GM21723 (cell line): ENCODE data around the gene SNRPD2.

Experiments used
- ATAC-seq: cut with Tn5 transposase; IDR thresholded peaks from one replicate; pipeline ENCODE4 v1.9.1; 2021; ENCODE audit warnings: mild to moderate bottlenecking, moderate library complexity; ENCODE audit not compliant: unreplicated experiment

Gene SNRPD2

DNA sequence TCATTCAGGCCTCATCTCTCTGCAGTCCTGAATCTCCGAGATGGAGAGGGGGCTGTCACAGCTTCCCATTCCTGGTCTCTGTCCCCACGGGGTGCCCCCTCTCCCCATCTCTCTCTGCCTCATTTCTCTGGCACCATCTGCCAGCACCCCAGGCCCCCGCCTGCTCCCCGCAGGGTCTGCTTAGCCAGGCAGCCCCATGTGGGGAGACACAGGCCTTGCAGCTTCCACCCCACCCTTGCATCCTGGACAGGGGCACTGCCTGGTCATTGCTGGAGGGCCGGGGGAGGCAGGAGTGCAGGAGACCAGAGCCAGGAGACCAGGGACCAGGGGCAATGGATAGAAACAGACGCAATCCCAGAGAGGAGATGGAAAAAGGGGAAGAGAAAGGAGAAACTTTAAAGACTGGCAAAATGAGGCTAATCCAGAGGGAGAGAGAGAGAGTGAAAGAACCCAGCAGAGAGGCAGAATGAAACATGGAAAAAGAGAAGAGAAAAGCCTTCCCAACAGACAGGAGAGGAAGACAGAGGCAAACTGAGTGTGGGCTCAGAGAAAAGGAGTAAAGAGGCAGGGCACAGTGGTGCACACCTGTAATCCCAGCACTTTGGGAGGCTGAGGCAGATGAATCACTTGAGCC, 32.5 kb downstream of the SNRPD2 start:
- ATAC-seq = no peak

DNA sequence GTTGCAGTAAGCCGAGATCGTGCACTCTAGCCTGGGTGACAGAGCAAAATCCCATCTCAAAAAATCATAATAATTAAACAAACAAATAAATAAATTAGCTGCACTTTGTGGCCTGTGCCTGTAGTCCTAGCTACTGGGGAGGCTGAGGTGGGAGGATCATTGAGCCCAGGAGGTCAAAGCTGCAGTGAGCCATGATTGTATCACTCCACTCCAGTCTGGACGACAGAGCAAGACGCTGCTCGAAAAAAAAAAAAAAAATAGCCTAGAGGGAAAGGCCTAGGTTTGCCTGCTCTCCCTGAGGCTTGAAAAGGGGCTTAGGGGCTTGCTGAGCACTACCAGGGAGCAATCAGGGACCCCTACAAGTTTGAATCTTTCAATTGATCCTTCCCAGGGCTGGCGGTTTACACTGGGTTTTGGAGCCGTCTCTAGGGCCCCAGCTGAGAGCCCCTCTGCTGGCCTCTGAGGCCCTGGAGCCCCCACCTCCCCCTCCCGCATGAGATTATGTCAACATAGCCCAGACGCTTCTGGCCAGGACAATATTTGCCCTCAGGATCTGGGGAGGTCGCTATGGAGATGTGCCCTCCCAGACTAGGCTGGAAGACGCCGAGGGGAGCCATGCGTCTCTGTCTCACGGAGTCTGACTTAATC, 34.1 kb downstream of the SNRPD2 start:
- no peak for ATAC-seq

DNA sequence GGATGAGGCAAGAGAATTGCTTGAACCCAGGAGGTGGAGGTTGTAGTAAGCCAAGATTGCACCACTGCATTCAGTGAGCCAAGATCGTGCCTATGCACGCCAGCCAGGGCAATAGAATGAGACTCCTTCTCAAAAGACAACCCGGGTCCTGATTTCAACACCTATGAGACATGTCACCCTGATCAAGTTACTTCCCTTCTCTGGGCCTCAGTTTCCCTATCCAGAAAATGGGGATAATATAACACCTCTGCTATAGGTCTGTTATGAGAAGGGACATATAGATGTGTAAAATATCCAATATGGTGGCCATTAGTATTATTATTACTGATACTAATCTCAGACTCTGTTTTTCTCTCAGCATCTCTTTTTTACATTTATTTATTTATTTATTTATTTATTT, 36.7 kb downstream of the SNRPD2 start:
- ATAC-seq = no peak

DNA sequence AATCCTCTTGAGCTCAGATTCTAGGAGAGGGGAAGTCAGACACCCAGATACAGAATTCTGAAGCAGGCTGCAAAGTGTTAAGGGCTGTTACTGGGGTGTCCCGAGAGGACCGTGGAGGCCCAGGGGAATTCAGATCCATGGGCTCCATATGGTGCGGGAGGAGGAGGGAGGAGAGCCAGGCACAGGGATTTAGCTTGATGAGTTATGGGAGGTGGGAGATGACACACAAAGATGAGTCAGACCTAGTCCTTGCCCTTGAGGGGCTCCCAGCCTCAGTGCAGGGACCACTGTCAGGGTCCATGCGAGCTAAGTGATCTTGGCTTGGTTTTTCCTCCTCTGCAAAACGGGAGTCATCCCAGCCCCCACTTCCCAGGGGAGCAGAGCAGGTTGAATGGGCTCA, 38.1 kb downstream of the SNRPD2 start:
- no peak for ATAC-seq

DNA sequence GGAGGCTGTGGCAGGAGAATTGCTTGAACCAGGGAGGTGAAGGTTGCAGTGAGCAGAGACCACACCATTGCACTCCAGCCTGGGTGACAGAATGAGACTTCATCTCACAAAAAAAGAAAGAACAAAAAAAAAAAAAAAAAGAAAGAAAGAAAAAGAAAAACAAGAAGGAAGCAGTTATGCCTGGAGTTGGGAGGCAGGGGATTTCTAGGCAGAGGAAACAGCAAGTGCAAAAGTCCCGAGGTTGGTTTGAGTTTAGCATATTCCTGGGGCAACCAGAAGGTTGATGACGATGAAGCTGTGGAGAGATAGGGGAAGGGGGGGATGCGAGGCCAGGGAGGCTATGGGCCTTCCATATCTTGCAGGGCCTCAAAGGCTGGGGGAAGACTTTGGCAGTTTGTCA, 41.0 kb downstream of the SNRPD2 start:
- ATAC-seq = no peak

DNA sequence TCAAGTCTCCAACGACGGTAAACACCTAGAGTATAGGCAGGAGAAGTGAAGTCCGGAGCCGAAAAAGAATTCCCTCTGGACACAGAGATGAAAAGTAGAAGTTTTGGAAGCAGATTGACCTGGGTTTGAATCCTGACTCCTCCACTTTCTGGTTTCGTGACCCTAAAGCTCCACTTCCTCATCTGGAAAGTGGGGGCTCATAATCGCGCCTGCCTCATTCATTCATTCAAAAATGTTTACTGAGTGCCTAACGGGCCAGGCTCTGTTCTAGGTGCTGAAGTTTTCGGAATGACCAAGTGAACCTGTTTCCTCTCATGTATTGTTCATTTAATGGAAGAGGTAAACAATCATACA, 45.4 kb downstream of the SNRPD2 start:
- ATAC-seq = no peak

DNA sequence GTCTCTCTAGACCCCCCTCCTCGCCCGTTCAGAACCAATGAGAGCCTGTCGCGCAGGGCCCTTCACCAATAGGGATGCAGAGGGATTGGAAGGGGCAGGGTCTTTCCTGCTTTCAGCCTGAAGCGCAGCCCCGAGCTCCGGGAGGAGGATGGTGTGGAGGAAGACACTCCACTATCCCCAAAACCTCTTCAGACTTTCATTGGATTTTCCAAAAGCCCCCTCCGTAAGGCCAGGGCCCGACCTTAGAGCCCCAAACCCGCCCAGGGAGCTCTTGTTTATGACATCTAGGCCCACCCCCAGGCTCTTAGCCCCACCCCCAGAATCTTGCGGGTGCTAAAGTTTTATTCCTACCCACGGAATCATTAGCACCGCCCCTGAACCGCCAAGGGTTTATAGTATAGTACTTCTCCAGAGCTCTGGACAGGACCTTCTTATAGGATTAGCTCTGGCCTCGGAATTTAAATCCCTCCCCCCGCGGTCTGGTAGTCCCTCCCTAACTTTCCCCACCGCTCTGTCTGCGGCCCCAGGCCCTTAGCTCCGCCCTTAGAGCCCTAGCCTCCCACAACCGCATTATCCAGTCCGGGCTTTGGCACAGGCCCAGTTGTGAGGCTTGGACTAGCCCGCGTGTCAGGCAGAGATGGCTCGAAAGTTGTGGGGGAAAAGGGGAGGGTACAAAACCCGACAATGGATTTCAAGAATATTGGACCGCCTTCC, 46.0 kb downstream of the SNRPD2 start:
- ATAC-seq = no peak

DNA sequence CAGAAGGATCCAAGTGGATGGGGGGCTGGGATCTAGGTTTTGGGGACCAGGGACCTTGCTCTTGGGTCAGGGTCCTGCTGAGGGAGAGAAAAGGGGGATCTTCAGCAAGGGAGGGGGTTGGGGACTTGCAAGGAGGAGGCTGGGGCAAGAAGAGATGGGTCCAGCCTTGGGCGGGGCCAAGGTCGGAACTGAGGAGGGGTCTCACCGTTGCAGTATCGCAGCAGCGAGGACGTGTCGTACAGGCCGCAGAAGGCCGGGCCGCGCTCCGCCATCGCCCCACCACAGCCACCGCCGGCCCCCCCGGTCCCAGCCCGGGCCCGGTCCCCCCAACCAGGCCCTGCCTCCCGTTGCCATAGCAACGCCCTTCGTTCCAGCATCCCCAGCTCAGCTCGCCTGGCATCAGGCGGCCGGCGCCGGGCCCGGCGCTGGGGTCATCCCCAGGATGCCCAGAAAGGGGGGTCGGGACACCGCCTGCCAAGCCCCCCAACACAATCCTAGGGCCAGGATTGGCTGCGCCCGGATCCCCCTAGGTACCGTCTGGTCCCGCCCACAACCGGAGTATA, 46.6 kb downstream of the SNRPD2 start:
- ATAC-seq = no peak

DNA sequence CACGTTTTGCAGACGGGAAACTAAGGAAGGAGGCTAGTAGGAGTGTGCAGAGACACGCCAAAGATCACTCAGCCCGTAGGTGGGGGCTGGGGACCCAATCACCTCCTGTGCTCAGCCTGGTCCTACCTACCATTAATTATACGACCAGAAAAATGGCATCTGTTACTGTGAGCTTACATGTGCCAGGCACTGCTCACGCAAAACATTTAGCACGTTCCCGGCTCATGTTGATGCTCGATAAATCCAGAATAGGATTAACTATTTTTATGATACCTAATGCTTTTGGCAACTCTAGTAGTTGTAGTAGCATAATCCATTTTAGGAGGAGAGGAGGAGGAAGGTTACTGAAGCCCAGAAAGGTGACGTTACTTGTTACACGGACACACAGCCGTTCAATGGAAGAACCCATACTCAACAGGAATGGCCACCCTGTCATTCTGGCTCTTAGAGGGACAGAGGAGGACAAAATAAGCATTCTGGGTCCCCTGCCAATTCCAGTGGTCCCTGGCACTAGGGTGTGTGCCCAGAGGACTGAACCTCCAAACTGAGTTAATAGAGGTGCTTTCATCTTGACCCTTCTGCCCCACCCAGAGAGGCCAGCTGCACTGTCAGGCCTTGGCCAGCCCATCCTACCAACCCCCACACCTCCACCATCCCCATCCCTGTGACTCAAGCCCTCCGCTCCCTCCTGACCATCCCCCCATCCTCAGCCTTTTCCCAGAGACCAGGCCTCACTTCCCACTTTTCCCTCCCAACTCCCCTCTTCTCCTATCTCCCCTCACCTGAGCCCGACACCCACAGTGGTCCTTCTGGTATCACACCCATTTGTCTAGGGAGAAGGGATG, 47.6 kb downstream of the SNRPD2 start:
- no peak for ATAC-seq

DNA sequence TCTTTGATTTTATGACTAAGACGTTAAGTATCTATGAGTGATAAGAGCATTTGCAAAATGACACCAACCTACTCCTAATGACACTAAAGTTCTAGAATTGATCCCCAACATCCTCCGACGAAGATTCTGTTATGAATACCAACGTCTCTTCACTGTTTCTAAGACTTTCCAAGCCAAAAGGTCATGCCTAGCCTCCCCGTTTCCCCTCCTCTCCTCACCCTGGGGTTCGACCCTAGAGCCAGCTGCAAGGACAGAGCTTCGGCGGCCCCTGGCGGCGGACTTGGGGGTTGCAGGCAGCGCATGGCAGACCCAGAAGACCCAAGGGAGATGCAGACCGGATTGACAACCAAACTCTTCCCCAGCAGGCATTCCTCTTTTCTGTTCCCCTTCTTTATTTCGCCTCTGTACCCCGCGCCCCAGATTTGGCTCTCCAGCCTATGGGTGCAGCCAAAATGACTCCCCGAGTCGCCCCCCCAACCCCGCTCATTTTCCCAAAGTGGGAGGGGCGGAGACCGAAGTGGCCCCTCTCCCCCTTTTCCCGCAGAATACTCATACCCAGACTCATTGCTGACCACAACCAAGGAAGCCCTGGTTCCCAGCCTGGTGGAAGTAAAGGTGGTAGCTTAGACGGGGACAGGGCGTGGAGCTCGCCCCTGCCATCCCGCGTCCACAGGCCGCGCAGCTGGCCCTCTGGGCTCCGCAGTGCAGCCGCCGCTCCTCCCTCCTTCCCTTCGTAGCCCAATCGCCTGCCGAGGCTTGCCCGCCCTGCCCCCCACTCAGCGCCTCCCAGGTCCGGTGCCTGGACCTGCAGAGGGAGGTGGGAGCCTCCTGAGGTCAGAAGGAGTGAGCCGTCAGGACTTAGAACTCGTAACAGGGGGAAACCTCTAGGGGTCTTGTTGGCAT, 48.5 kb downstream of the SNRPD2 start:
- peak; percentile 32 for ATAC-seq

DNA sequence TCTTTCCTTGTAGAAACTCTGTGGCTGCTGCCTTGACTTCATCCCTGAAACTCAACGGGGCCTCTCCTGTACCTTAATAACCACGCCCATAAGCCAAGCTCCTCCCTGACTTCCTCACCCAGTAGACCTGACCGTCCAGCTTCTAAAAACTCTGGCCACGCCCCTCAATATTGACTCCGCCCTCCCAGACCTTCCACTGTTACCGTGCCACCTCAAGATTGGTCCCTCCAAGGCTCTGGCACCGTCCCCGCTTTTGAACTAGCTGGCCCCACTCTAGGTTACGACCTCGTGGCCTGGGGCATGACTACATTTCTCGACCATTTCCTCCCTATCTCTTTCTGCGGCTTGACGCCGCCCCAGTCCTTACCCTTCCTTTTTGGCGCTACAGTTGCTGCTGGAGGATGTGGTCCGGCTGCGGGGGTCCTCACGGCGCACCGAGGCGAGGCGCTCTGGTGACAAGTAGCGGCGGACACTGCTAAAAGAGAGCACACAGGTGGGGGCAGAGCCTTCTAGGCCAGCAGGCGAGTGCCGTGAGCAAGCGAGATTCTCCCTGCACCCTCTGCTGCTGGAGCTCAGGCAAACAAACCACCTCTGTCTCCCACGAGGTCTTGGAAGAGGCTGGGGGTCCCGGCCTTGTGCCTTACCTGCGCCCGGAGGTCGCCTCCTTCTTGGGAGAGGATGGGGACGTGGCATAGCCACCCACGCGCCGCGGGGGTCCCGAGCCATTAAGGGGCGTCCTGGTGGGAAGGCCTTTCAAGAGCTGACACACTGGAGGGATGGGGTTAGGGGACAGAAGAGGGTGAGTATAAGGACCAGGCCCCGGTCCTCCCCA, 50.3 kb downstream of the SNRPD2 start:
- ATAC-seq = peak; percentile 43

DNA sequence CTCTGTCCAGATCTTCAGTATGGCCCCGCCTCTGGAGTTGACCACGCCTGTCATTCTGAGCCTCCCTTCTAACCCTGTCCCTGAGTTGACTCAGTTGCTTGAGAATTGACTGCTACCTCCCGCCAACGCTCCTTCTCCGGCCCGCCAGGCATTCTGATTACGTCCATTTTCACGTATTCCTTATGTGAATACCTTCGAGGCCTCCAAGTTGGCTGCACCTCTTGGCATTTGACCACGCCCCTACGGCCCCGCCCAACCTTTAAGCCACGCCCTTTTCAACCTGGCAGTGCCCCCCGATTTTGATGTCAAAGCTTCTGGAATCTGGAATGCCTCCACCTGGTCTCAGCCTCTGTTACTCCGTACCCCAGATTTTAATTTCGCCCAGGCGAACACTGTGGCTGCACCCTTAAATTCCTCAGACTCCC, 50.9 kb downstream of the SNRPD2 start:
- ATAC-seq = no peak

DNA sequence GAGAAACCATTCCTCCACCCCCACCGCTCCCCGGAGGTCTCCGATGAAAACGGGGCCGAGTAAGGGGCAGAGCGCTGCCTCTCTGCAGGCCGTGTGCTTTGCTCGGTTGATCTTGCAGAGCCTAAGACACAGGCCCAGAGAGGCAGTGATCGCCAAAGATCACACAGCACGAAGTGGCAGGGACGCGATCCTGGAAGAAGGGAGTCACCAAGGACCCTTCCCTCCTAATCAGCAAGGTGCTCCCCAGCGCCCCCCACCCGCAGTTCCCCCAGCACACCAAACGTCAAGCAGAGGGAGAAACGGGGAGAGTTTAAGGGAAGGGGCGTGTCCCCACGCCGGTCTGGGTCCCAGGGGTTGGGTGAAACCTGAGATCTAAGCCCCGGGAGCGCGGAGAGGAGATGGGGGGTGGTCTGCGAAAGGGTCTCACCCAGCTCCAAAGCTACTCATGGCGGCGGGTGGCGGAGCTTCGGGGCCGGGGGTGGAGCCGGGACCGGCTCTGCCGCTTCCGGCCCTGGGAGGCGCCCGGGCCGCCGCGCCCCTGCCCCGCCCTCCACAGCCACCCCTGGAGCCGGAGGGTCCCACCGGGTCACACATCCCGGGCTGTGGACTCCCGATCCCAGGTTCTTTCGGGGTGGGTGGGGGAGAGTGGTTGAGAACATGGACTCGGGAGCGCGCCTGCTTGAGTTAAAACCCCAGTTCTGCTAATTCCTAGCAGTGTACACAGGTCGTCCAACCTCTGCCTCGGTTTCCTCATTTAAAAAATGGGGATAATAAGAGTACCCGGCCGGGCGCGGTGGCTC, 52.6 kb downstream of the SNRPD2 start, which contains the start of gene EML2:
TSS of gene EML2 (minus strand) at position 468 of the 800 bp plus-strand sequence. CDS start at position 447, 21 bp downstream.
- no peak for ATAC-seq

DNA sequence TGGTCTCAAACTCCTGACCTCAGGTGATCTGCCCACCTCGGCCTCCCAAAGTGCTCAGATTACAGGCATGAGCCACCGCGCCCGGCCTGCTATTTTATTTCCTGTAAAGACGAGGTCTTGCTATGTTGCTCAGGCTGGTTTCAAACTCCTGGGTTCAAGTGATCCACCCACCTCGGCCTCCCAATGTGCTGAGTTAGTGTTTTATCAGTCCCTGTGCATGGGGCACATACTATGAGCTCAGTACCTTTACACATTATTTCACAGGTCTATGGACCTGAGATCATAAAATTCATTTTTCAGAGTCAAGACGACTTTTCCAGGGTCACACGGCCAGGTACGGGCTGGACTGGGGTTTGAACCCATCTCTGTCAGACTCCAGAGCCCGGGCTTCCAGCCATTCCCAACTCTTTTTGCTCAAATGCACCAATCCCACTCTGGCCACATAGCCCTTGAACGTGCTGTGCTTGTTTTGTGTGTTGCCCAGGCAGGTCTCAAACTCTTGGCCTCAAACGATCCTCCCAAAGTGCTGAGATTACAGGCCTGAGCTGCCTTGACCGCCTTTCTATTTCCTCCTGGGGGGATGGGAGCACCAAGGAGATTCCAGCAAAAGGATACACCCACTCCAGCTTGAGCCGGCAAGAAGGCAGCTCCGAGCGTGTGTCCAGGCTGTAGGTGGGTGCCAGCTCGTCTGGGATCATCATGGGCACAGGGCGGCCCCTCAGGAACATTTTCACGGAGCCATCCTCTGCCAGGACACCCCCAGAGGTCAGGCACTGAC, 53.7 kb downstream of the SNRPD2 start:
- no peak for ATAC-seq
